GM23338 (cell line): ENCODE data around the gene CACNA1C. TPM values are rescaled to one million over a fixed set of nuclear protein-coding genes. Genes with fewer than 3 reads are reported as not detected.

Experiments
- ATAC-seq: fragments of 200-7000 bp; cut with Tn5 transposase; 3 replicates; pipeline ENCODE4 v1.9.1; 2020
- DNase-seq: peaks from one replicate; pipeline ENCODE4 v3.0.0-alpha.2; 2015; ENCODE audit warnings: low spot score
- H2AFZ ChIP-seq: fragments of 200-600 bp; sonication (generic); 2 replicates; pipeline ENCODE4 v1.8.0; 2016; ENCODE audit warnings: antibody characterized with exemption, mild to moderate bottlenecking, moderate library complexity
- H3F3A ChIP-seq: fragments of 200-600 bp; sonication (generic); replicated peaks from 2 replicates; pipeline ENCODE4 v1.8.0; 2017; ENCODE audit warnings: antibody characterized with exemption, mixed run types, low read depth
- H3K27ac ChIP-seq: fragments of 200-600 bp; sonication (generic); 2 replicates; pipeline ENCODE4 v1.6.1; 2016; ENCODE audit warnings: low read depth
- H3K27me3 ChIP-seq: fragments of 200-600 bp; sonication (generic); 2 replicates; pipeline ENCODE4 v1.8.0; 2016; ENCODE audit warnings: mild to moderate bottlenecking, mixed run types, moderate library complexity; ENCODE audit not compliant: insufficient read depth
- H3K36me3 ChIP-seq: fragments of 200-600 bp; sonication (generic); 2 replicates; pipeline ENCODE4 v1.8.0; 2016; ENCODE audit warnings: mild to moderate bottlenecking; ENCODE audit not compliant: insufficient read depth
- H3K4me1 ChIP-seq: fragments of 200-600 bp; sonication (generic); 2 replicates; pipeline ENCODE4 v1.8.0; 2016; ENCODE audit warnings: mild to moderate bottlenecking, moderate library complexity; ENCODE audit not compliant: insufficient read depth
- H3K4me2 ChIP-seq: fragments of 200-600 bp; sonication (generic); 2 replicates; pipeline ENCODE4 v1.7.1; 2017; ENCODE audit warnings: mixed run types
- H3K4me3 ChIP-seq: fragments of 200-600 bp; sonication (generic); 2 replicates; pipeline ENCODE4 v1.6.1; 2016; ENCODE audit warnings: mixed run types
- H3K79me2 ChIP-seq: fragments of 200-600 bp; sonication (generic); replicated peaks from 2 replicates; pipeline ENCODE4 v1.8.0; 2017; ENCODE audit warnings: mild to moderate bottlenecking; ENCODE audit not compliant: insufficient read depth
- H3K9me2 ChIP-seq: fragments of 200-600 bp; sonication (generic); 2 replicates; pipeline ENCODE4 v1.8.0; 2017; ENCODE audit not compliant: insufficient read depth
- H4K20me1 ChIP-seq: fragments of 200-600 bp; sonication (generic); replicated peaks from 2 replicates; pipeline ENCODE4 v1.8.0; 2017; ENCODE audit warnings: mild to moderate bottlenecking; ENCODE audit not compliant: insufficient read depth
- H3K27ac Mint-ChIP-seq: 2 replicates; pipeline ENCODE4 v1.8.0; 2020; ENCODE audit warnings: inconsistent platforms, mild to moderate bottlenecking, moderate library complexity, mixed read lengths
- H3K27me3 Mint-ChIP-seq: 3 replicates; pipeline ENCODE4 v1.8.0; 2022; ENCODE audit warnings: low read depth, mild to moderate bottlenecking, moderate library complexity, mixed read lengths, inconsistent platforms; ENCODE audit not compliant: insufficient read depth, poor library complexity
- H3K36me3 Mint-ChIP-seq: 3 replicates; pipeline ENCODE4 v1.8.0; 2021; ENCODE audit warnings: low read depth, mild to moderate bottlenecking, inconsistent platforms, moderate library complexity, mixed read lengths
- H3K4me1 Mint-ChIP-seq: 3 replicates; pipeline ENCODE4 v1.8.0; 2020; ENCODE audit warnings: mild to moderate bottlenecking, inconsistent platforms, mixed read lengths
- H3K4me3 Mint-ChIP-seq: 3 replicates; pipeline ENCODE4 v1.8.0; 2021; ENCODE audit warnings: moderate library complexity, mild to moderate bottlenecking, inconsistent platforms, mixed read lengths
- H3K9me3 Mint-ChIP-seq: 3 replicates; pipeline ENCODE4 v1.8.0; 2020; ENCODE audit warnings: moderate library complexity, mild to moderate bottlenecking, inconsistent platforms, mixed read lengths
- CTCF ChIP-seq, 2 experiments: fragments of 200-600 bp in 1 of 2; sonication (generic) in 1 of 2; conservative IDR thresholded peaks; 2 replicates each; pipeline versions ENCODE4 v1.5.1 to v1.6.1; 2016 to 2017; ENCODE audit warnings: antibody characterized with exemption in 2 of 2, low read depth in 2 of 2, mild to moderate bottlenecking in 2 of 2, moderate library complexity in 1 of 2
- EZH2 ChIP-seq: fragments of 200-600 bp; sonication (generic); IDR thresholded peaks from one replicate; pipeline ENCODE4 v1.8.0; 2017; ENCODE audit warnings: antibody characterized with exemption, mild to moderate bottlenecking, low read depth; ENCODE audit not compliant: unreplicated experiment
- EZH2phosphoT487 ChIP-seq: fragments of 200-600 bp; sonication (generic); IDR thresholded peaks from one replicate; pipeline ENCODE4 v1.8.1; 2018; ENCODE audit warnings: antibody characterized with exemption; ENCODE audit not compliant: unreplicated experiment
- JUNB ChIP-seq: IDR thresholded peaks from one replicate; pipeline ENCODE4 v1.6.1; 2016; ENCODE audit warnings: antibody characterized with exemption; ENCODE audit not compliant: unreplicated experiment
- NANOG ChIP-seq: IDR thresholded peaks from 2 replicates; pipeline ENCODE4 v1.6.1; 2016; ENCODE audit warnings: antibody characterized with exemption, borderline replicate concordance
- POLR2AphosphoS5 ChIP-seq: IDR thresholded peaks from 2 replicates; pipeline ENCODE4 v1.6.1; 2016; ENCODE audit warnings: antibody characterized with exemption, low read depth
- REST ChIP-seq: IDR thresholded peaks from one replicate; pipeline ENCODE4 v1.6.1; 2018; ENCODE audit warnings: antibody characterized with exemption; ENCODE audit not compliant: unreplicated experiment
- STAT1 ChIP-seq: IDR thresholded peaks from one replicate; pipeline ENCODE4 v1.6.1; 2016; ENCODE audit warnings: antibody characterized with exemption; ENCODE audit not compliant: unreplicated experiment
- ZNF114 ChIP-seq: fragments of 250-450 bp; sonication (Bioruptor Pico); IDR thresholded peaks from 2 replicates; pipeline ENCODE4 v1.5.0; 2020; ENCODE audit warnings: mild to moderate bottlenecking, moderate library complexity
- ZNF331 ChIP-seq: fragments of 250-450 bp; sonication (Bioruptor Pico); IDR thresholded peaks from 2 replicates; pipeline ENCODE4 v1.5.0; 2020; ENCODE audit warnings: low read depth, mild to moderate bottlenecking, moderate library complexity
- ZNF462 ChIP-seq: fragments of 250-450 bp; sonication (Bioruptor Pico); IDR thresholded peaks from 2 replicates; pipeline ENCODE4 v1.5.0; 2020; ENCODE audit warnings: mild to moderate bottlenecking, moderate library complexity
- polyA plus RNA-seq: library from polyadenylated mRNA; unstranded; fragments of >200 nt; fragmentation: Nextera tagmentation; extraction: Ambion mirVana; gene quantifications from 2 replicates; pipeline ENCODE4 v1.2.1, GENCODE V29; 2016
- total RNA-seq: library from RNA; depleted of rRNA; stranded (reverse); fragments of >200 nt; shearing (Covaris generic); gene quantifications from 2 replicates; pipeline ENCODE4 v1.2.3, GENCODE V29; 2014

Gene CACNA1C
- total and polyA plus RNA-seq, 2 experiments from 2014 or later, result 0.78 to 2.1 TPM

- TF ChIP-seq CTCF (conservative IDR thresholded peaks at IDR 0.05; ENCODE audit: low read depth in 2 of 2), result no peak
- no peak for TF ChIP-seq EZH2phosphoT487
Measured at GRCh38 chr12:2233034-2233433, 180.2 kb downstream of the CACNA1C start (continued).

- peaks cover 4% of the 10 kb centered on the region; the same call in 2 of the 3 replicates for H3K4me1 Mint-ChIP-seq
- no peaks in the 10 kb centered on the region for H3K4me1 ChIP-seq
- DNase-seq (no peak), ATAC-seq (no peak)
- H3F3A ChIP-seq, result no peaks in the 10 kb centered on the region
- no peaks in the 10 kb centered on the region for H3K9me3 Mint-ChIP-seq
- no peaks in the 10 kb centered on the region for H3K36me3 Mint-ChIP-seq
- H2AFZ ChIP-seq, result no peak overlapping the region
- H3K79me2 ChIP-seq, result no peaks in the 10 kb centered on the region
- peaks cover 4% of the 10 kb centered on the region for H3K27me3 Mint-ChIP-seq
- H3K9me2 ChIP-seq, result no peaks in the 10 kb centered on the region
- H3K36me3 ChIP-seq, result no peaks in the 10 kb centered on the region
- no peak overlapping the region for H3K4me2 ChIP-seq
- no peak overlapping the region for H3K27ac Mint-ChIP-seq
- H3K4me3 Mint-ChIP-seq, result no peak overlapping the region
- no peaks in the 10 kb centered on the region for H4K20me1 ChIP-seq
- no peak overlapping the region for H3K4me3 ChIP-seq
- H3K27me3 ChIP-seq, result no peaks in the 10 kb centered on the region
- H3K27ac ChIP-seq, result no peak overlapping the region
- TF ChIP-seq EZH2phosphoT487 (no peak), NANOG (no peak), REST (no peak), CTCF (conservative IDR thresholded peaks at IDR 0.05; ENCODE audit: low read depth in 2 of 2) (no peak), POLR2AphosphoS5 (no peak), STAT1 (no peak), ZNF331 (CRISPR knock-in tag) (no peak), ZNF114 (CRISPR knock-in tag) (no peak), ZNF462 (CRISPR knock-in tag) (no peak), EZH2 (no peak), JUNB (no peak)
Measured at GRCh38 chr12:2234091-2234490, 181.3 kb downstream of the CACNA1C start.
